Panc1 (cell line): Measurements from ENCODE around the gene AKT3.

Experiments used
- POLR2AphosphoS5 ChIP-seq: IDR thresholded peaks from 2 replicates; pipeline ENCODE4 v1.6.1; 2012; ENCODE audit warnings: mild to moderate bottlenecking, low read depth, low read length, moderate library complexity
- SIN3A ChIP-seq: IDR thresholded peaks from 2 replicates; pipeline ENCODE4 v1.6.1; 2012; ENCODE audit warnings: low read depth, mild to moderate bottlenecking, low read length, moderate library complexity, borderline replicate concordance; ENCODE audit not compliant: insufficient read depth
- TCF7L2 ChIP-seq: IDR thresholded peaks from 2 replicates; pipeline ENCODE4 v1.6.1; 2011; ENCODE audit warnings: mild to moderate bottlenecking, low read depth, low read length, inconsistent platforms
- TF ChIP-seq, protein P1 (sequence below): fragments of 450-650 bp; IDR thresholded peaks from 2 replicates; pipeline ENCODE4 v1.5.1; 2017; ENCODE audit warnings: mild to moderate bottlenecking
- TF ChIP-seq, protein P2 (sequence below), 2 experiments: IDR thresholded peaks; 2 replicates each; pipeline ENCODE4 v1.6.1; 2011 to 2012; ENCODE audit warnings: low read depth in 2 of 2, control low read depth in 1 of 2, low read length in 1 of 2, mild to moderate bottlenecking in 1 of 2, moderate library complexity in 1 of 2; ENCODE audit not compliant: insufficient read depth in 1 of 2

DNA sequence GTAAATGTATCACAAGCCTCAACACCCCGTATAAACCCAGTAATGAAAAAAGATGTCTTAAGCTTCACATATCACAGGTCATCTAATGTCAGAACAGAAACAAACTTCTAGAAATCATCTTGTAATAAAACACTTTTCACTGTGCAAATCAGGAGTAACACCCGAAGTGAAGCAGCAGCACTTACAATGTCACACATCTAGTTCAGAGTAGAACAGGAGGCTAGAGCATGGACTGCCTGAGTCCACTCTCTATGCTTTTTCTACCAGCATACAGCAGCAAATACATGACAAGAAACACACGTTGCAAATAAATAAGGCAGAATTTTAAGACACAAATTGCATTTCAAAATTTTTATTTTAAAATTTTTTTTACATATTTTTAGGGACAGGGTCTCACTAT is 57.2 kb downstream of the AKT3 start:
- TF ChIP-seq, protein P1, sequence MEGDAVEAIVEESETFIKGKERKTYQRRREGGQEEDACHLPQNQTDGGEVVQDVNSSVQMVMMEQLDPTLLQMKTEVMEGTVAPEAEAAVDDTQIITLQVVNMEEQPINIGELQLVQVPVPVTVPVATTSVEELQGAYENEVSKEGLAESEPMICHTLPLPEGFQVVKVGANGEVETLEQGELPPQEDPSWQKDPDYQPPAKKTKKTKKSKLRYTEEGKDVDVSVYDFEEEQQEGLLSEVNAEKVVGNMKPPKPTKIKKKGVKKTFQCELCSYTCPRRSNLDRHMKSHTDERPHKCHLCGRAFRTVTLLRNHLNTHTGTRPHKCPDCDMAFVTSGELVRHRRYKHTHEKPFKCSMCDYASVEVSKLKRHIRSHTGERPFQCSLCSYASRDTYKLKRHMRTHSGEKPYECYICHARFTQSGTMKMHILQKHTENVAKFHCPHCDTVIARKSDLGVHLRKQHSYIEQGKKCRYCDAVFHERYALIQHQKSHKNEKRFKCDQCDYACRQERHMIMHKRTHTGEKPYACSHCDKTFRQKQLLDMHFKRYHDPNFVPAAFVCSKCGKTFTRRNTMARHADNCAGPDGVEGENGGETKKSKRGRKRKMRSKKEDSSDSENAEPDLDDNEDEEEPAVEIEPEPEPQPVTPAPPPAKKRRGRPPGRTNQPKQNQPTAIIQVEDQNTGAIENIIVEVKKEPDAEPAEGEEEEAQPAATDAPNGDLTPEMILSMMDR, result no peak
- no peak for TF ChIP-seq POLR2AphosphoS5
- no peak for TF ChIP-seq SIN3A
- TF ChIP-seq, protein P2, sequence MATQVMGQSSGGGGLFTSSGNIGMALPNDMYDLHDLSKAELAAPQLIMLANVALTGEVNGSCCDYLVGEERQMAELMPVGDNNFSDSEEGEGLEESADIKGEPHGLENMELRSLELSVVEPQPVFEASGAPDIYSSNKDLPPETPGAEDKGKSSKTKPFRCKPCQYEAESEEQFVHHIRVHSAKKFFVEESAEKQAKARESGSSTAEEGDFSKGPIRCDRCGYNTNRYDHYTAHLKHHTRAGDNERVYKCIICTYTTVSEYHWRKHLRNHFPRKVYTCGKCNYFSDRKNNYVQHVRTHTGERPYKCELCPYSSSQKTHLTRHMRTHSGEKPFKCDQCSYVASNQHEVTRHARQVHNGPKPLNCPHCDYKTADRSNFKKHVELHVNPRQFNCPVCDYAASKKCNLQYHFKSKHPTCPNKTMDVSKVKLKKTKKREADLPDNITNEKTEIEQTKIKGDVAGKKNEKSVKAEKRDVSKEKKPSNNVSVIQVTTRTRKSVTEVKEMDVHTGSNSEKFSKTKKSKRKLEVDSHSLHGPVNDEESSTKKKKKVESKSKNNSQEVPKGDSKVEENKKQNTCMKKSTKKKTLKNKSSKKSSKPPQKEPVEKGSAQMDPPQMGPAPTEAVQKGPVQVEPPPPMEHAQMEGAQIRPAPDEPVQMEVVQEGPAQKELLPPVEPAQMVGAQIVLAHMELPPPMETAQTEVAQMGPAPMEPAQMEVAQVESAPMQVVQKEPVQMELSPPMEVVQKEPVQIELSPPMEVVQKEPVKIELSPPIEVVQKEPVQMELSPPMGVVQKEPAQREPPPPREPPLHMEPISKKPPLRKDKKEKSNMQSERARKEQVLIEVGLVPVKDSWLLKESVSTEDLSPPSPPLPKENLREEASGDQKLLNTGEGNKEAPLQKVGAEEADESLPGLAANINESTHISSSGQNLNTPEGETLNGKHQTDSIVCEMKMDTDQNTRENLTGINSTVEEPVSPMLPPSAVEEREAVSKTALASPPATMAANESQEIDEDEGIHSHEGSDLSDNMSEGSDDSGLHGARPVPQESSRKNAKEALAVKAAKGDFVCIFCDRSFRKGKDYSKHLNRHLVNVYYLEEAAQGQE (IDR thresholded peaks at IDR 0.05; ENCODE audit: insufficient read depth in 1 of 2, low read depth in 2 of 2, low read length in 1 of 2), result no peak
- TF ChIP-seq TCF7L2, result no peak
